Liver (tissue), 3 donors: ENCODE results near the gene GIPR.

Experiments used
- ATF3 ChIP-seq: IDR thresholded peaks from 2 replicates; pipeline ENCODE4 v1.6.1; 2016; ENCODE audit warnings: antibody characterized with exemption
- CTCF ChIP-seq: fragments of 150-350 bp; IDR thresholded peaks from 2 replicates; pipeline ENCODE4 v1.5.1; 2017; ENCODE audit warnings: improper control_type of control experiment, low read depth, low read length; ENCODE audit not compliant: missing input control
- EGR1 ChIP-seq, 2 donors: IDR thresholded peaks; 2 replicates each; pipeline ENCODE4 v1.6.1; 2016 to 2018; ENCODE audit warnings: antibody characterized with exemption in 2 of 2, low read depth in 2 of 2
- FOXA1 ChIP-seq: IDR thresholded peaks from 2 replicates; pipeline ENCODE4 v1.6.1; 2016; ENCODE audit warnings: antibody characterized with exemption
- GABPA ChIP-seq, 2 donors: IDR thresholded peaks in 1 of 2; conservative IDR thresholded peaks in 1 of 2; 2 replicates each; pipeline ENCODE4 v1.6.1; 2016; ENCODE audit warnings: antibody characterized with exemption in 2 of 2, mild to moderate bottlenecking in 1 of 2, moderate library complexity in 1 of 2
- JUND ChIP-seq, 2 donors: IDR thresholded peaks; 2 replicates each; pipeline ENCODE4 v1.6.1; 2016; ENCODE audit warnings: antibody characterized with exemption in 2 of 2
- RAD21 ChIP-seq, 2 donors: IDR thresholded peaks; 2 replicates each; pipeline ENCODE4 v1.6.1; 2016; ENCODE audit warnings: antibody characterized with exemption in 2 of 2, mild to moderate bottlenecking in 2 of 2
- RXRA ChIP-seq, 2 donors: IDR thresholded peaks; 2 replicates each; pipeline ENCODE4 v1.6.1; 2017 to 2018; ENCODE audit warnings: antibody characterized with exemption in 2 of 2, mild to moderate bottlenecking in 1 of 2
- SP1 ChIP-seq: IDR thresholded peaks from 2 replicates; pipeline ENCODE4 v1.6.1; 2018; ENCODE audit warnings: antibody characterized with exemption, mild to moderate bottlenecking
- TAF1 ChIP-seq: conservative IDR thresholded peaks from 2 replicates; pipeline ENCODE4 v1.6.1; 2016; ENCODE audit warnings: antibody characterized with exemption, mild to moderate bottlenecking
- TF ChIP-seq, protein P1 (sequence below): IDR thresholded peaks from 2 replicates; pipeline ENCODE4 v1.6.1; 2016; ENCODE audit warnings: antibody characterized with exemption
- TF ChIP-seq, protein P2 (sequence below): IDR thresholded peaks from 2 replicates; pipeline ENCODE4 v1.6.1; 2016; ENCODE audit warnings: antibody characterized with exemption, mild to moderate bottlenecking
- TF ChIP-seq, protein P3 (sequence below): IDR thresholded peaks from 2 replicates; pipeline ENCODE4 v1.6.1; 2016; ENCODE audit warnings: antibody characterized with exemption
- donor health status: healthy.
- donor health status: healthy.

DNA sequence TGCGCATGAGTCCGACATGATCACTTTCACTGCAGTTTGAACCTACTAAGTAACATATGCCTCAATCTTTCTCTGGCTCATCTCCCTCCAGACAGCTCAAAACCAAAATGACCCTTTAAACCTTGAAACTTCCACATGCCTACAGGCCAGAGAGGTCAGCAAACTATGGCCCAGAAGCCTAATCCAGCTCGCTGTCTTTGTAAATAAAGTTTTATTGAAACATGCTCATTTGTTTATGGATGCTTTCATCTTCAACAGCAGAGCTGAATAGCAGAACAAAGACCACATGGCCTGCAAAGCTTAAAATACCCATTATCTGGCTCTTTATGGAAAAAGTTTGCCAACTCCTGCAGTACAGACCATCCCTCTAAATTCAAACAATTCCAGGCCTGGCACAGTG is 47.1 kb downstream of the GIPR start:
- no peak for TF ChIP-seq CTCF
- TF ChIP-seq JUND (IDR thresholded peaks at IDR 0.05): no peak
- no peak for TF ChIP-seq ATF3
- TF ChIP-seq, protein P1, sequence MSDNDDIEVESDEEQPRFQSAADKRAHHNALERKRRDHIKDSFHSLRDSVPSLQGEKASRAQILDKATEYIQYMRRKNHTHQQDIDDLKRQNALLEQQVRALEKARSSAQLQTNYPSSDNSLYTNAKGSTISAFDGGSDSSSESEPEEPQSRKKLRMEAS: no peak
- TF ChIP-seq EGR1 (IDR thresholded peaks at IDR 0.05; ENCODE audit: low read depth in 2 of 2): no peak
- no peak for TF ChIP-seq RAD21 (IDR thresholded peaks at IDR 0.05)
- TF ChIP-seq SP1: no peak
- TF ChIP-seq FOXA1: no peak
- peak in 1 of 2 donors; percentile 30 for TF ChIP-seq RXRA (IDR thresholded peaks at IDR 0.05)
- TF ChIP-seq GABPA (IDR thresholded peaks at IDR 0.05 in 1 of 2, conservative IDR thresholded peaks at IDR 0.05 in 1 of 2): no peak
- TF ChIP-seq, protein P2, sequence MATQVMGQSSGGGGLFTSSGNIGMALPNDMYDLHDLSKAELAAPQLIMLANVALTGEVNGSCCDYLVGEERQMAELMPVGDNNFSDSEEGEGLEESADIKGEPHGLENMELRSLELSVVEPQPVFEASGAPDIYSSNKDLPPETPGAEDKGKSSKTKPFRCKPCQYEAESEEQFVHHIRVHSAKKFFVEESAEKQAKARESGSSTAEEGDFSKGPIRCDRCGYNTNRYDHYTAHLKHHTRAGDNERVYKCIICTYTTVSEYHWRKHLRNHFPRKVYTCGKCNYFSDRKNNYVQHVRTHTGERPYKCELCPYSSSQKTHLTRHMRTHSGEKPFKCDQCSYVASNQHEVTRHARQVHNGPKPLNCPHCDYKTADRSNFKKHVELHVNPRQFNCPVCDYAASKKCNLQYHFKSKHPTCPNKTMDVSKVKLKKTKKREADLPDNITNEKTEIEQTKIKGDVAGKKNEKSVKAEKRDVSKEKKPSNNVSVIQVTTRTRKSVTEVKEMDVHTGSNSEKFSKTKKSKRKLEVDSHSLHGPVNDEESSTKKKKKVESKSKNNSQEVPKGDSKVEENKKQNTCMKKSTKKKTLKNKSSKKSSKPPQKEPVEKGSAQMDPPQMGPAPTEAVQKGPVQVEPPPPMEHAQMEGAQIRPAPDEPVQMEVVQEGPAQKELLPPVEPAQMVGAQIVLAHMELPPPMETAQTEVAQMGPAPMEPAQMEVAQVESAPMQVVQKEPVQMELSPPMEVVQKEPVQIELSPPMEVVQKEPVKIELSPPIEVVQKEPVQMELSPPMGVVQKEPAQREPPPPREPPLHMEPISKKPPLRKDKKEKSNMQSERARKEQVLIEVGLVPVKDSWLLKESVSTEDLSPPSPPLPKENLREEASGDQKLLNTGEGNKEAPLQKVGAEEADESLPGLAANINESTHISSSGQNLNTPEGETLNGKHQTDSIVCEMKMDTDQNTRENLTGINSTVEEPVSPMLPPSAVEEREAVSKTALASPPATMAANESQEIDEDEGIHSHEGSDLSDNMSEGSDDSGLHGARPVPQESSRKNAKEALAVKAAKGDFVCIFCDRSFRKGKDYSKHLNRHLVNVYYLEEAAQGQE: no peak
- TF ChIP-seq, protein P3, sequence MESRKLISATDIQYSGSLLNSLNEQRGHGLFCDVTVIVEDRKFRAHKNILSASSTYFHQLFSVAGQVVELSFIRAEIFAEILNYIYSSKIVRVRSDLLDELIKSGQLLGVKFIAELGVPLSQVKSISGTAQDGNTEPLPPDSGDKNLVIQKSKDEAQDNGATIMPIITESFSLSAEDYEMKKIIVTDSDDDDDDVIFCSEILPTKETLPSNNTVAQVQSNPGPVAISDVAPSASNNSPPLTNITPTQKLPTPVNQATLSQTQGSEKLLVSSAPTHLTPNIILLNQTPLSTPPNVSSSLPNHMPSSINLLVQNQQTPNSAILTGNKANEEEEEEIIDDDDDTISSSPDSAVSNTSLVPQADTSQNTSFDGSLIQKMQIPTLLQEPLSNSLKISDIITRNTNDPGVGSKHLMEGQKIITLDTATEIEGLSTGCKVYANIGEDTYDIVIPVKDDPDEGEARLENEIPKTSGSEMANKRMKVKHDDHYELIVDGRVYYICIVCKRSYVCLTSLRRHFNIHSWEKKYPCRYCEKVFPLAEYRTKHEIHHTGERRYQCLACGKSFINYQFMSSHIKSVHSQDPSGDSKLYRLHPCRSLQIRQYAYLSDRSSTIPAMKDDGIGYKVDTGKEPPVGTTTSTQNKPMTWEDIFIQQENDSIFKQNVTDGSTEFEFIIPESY: no peak
- TF ChIP-seq TAF1: no peak
